H1 (cell line): ENCODE results near the gene IL9. TPM values are rescaled to one million over a fixed set of nuclear protein-coding genes. Genes with fewer than 3 reads are reported as not detected.

Source experiments
- CTCF ChIA-PET: fragments of 300-600 bp; sonication (Branson Sonifier 250); formaldehyde crosslinking; loops from one replicate; lab custom pipeline; 2021; ENCODE audit not compliant: partially characterized antibody; lab: Charles Lee
- POLR2A ChIA-PET: fragments of 300-600 bp; sonication (Branson Sonifier 250); formaldehyde crosslinking; loops from one replicate; lab custom pipeline; 2021; ENCODE audit warnings: inconsistent platforms; ENCODE audit not compliant: partially characterized antibody; lab: Charles Lee
- DNase-seq, 2 experiments: peaks; one replicate each; pipeline versions ENCODE4 v3.0.0 to v3.0.0-alpha.2; 2010 to 2022; ENCODE audit warnings: low spot score in 2 of 2, low read depth in 1 of 2, mixed read lengths in 1 of 2
- FAIRE-seq: peaks from 2 replicates; lab custom pipeline; 2011; peaks lifted over from hg19 to GRCh38; lab: Jason Lieb, UNC
- H2AFZ ChIP-seq: 2 replicates; pipeline ENCODE4 v1.8.1; 2012; ENCODE audit warnings: low read length, inconsistent platforms
- H2AK5ac ChIP-seq: 2 replicates; pipeline ENCODE4 v1.6.1; 2013; ENCODE audit warnings: low read depth, low read length
- H2BK120ac ChIP-seq: replicated peaks from 2 replicates; pipeline ENCODE3; 2013; ENCODE audit warnings: low read depth, low read length, inconsistent platforms
- H2BK12ac ChIP-seq: 2 replicates; pipeline ENCODE4 v1.6.1; 2013; ENCODE audit warnings: low read depth, low read length
- H2BK15ac ChIP-seq: 2 replicates; pipeline ENCODE4 v1.6.1; 2013; ENCODE audit warnings: low read length
- H2BK20ac ChIP-seq: 2 replicates; pipeline ENCODE4 v1.6.1; 2013; ENCODE audit warnings: low read length
- H2BK5ac ChIP-seq: 2 replicates; pipeline ENCODE4 v1.6.1; 2013; ENCODE audit warnings: low read depth, low read length
- H3K14ac ChIP-seq: 2 replicates; pipeline ENCODE4 v1.6.1; 2013; ENCODE audit warnings: inconsistent platforms; ENCODE audit not compliant: insufficient read length
- H3K18ac ChIP-seq: 2 replicates; pipeline ENCODE4 v1.6.1; 2013; ENCODE audit warnings: low read length; ENCODE audit errors: extremely low read depth
- H3K23ac ChIP-seq: 2 replicates; pipeline ENCODE4 v1.6.1; 2013; ENCODE audit warnings: inconsistent platforms; ENCODE audit not compliant: insufficient read length
- H3K23me2 ChIP-seq: 2 replicates; pipeline ENCODE4 v1.6.1; 2013; ENCODE audit warnings: low read depth, low read length
- H3K27ac ChIP-seq: 2 replicates; pipeline ENCODE4 v1.6.1; 2011; ENCODE audit warnings: low read depth, low read length, inconsistent platforms
- H3K27me3 ChIP-seq, 4 experiments: replicated peaks in 1 of 4; 1 replicate in 1 of 4; 2 replicates in 3 of 4; pipeline versions ENCODE4 v1.6.1 to v1.8.1; 2011 to 2013; ENCODE audit warnings: low read length in 3 of 4, mild to moderate bottlenecking in 3 of 4, inconsistent platforms in 2 of 4, mixed read lengths in 2 of 4, moderate library complexity in 1 of 4; ENCODE audit not compliant: control insufficient read depth in 3 of 4, insufficient read depth in 3 of 4; ENCODE audit errors: extremely low read depth in 1 of 4
- H3K36me3 ChIP-seq, 4 experiments: 2 replicates each; pipeline versions ENCODE4 v1.6.1 to v1.8.1; 2011 to 2013; ENCODE audit warnings: mild to moderate bottlenecking in 4 of 4, low read length in 3 of 4, moderate library complexity in 2 of 4, control low read depth in 1 of 4, inconsistent platforms in 1 of 4; ENCODE audit not compliant: insufficient read depth in 4 of 4, control insufficient read depth in 2 of 4
- H3K4ac ChIP-seq: replicated peaks from 2 replicates; pipeline ENCODE3; 2013; ENCODE audit warnings: low read length, low read depth, mixed read lengths, inconsistent platforms; ENCODE audit not compliant: insufficient read length
- H3K4me1 ChIP-seq, 4 experiments: replicated peaks in 1 of 4; 1 replicate in 1 of 4; 2 replicates in 3 of 4; pipeline versions ENCODE4 v1.6.1 to v1.8.1; 2011 to 2013; ENCODE audit warnings: low read length in 3 of 4, inconsistent platforms in 2 of 4, mixed read lengths in 1 of 4; ENCODE audit not compliant: insufficient read depth in 4 of 4, control insufficient read depth in 3 of 4
- H3K4me2 ChIP-seq, 2 experiments: 2 replicates each; pipeline versions ENCODE4 v1.6.1 to v1.8.1; 2011 to 2013; ENCODE audit warnings: low read depth in 2 of 2, low read length in 2 of 2, control low read depth in 1 of 2, inconsistent platforms in 1 of 2, mild to moderate bottlenecking in 1 of 2; ENCODE audit not compliant: insufficient read depth in 1 of 2
- H3K4me3 ChIP-seq, 4 experiments: fragments of 200-600, 300-600 bp in 1 of 4; sonication (generic), shearing (Covaris generic), sonication (Bioruptor Twin) in 1 of 4; 2 replicates each; pipeline versions ENCODE4 v1.5.1 to v1.8.1; 2011 to 2016; ENCODE audit warnings: low read length in 4 of 4, low read depth in 3 of 4, control low read depth in 2 of 4, inconsistent platforms in 2 of 4, mild to moderate bottlenecking in 2 of 4, mixed read lengths in 1 of 4, moderate library complexity in 1 of 4; ENCODE audit not compliant: insufficient read depth in 2 of 4; ENCODE audit errors: extremely low read depth in 1 of 4
- H3K56ac ChIP-seq: replicated peaks from 2 replicates; pipeline ENCODE3; 2013; ENCODE audit warnings: low read depth, mild to moderate bottlenecking, mixed read lengths, low read length, inconsistent platforms; ENCODE audit not compliant: insufficient read length
- H3K79me1 ChIP-seq: 2 replicates; pipeline ENCODE4 v1.6.1; 2013; ENCODE audit warnings: low read depth, low read length, control low read depth
- H3K79me2 ChIP-seq, 2 experiments: 2 replicates each; pipeline versions ENCODE4 v1.6.1 to v1.8.1; 2012 to 2013; ENCODE audit warnings: low read length in 2 of 2, mild to moderate bottlenecking in 2 of 2, inconsistent platforms in 1 of 2; ENCODE audit not compliant: insufficient read depth in 2 of 2, control insufficient read depth in 1 of 2
- H3K9ac ChIP-seq, 4 experiments: replicated peaks in 1 of 4; 1 replicate in 1 of 4; 2 replicates in 3 of 4; pipeline versions ENCODE4 v1.6.1 to v1.8.1; 2011 to 2013; ENCODE audit warnings: low read depth in 3 of 4, low read length in 3 of 4, control low read depth in 2 of 4, mild to moderate bottlenecking in 2 of 4, moderate library complexity in 2 of 4, inconsistent platforms in 1 of 4; ENCODE audit errors: extremely low read depth in 1 of 4
- H3K9me3 ChIP-seq, 2 experiments: 2 replicates each; pipeline versions ENCODE4 v1.6.1 to v1.8.1; 2012 to 2013; ENCODE audit warnings: mild to moderate bottlenecking in 2 of 2, moderate library complexity in 2 of 2, control low read depth in 1 of 2, inconsistent platforms in 1 of 2, low read depth in 1 of 2, low read length in 1 of 2, mixed read lengths in 1 of 2; ENCODE audit not compliant: insufficient read depth in 2 of 2
- H4K20me1 ChIP-seq, 2 experiments: replicated peaks in 1 of 2; 2 replicates each; pipeline versions ENCODE3 to v1.8.1; 2011 to 2013; ENCODE audit warnings: inconsistent platforms in 2 of 2, low read length in 2 of 2, mild to moderate bottlenecking in 1 of 2; ENCODE audit not compliant: insufficient read depth in 2 of 2, control insufficient read depth in 1 of 2
- H4K5ac ChIP-seq: 2 replicates; pipeline ENCODE4 v1.6.1; 2013; ENCODE audit warnings: low read length, low read depth, mixed read lengths, inconsistent platforms; ENCODE audit not compliant: insufficient read length
- H4K8ac ChIP-seq: 2 replicates; pipeline ENCODE4 v1.8.0; 2013; ENCODE audit warnings: mild to moderate bottlenecking, moderate library complexity, low read length, inconsistent platforms; ENCODE audit not compliant: insufficient read depth; ENCODE audit errors: extremely low read depth
- H4K91ac ChIP-seq: replicated peaks from 2 replicates; pipeline ENCODE3; 2013; ENCODE audit warnings: low read length, mixed read lengths, inconsistent platforms; ENCODE audit not compliant: insufficient read length
- PHF8 ChIP-seq: fragments of 200-600 bp; sonication (generic); conservative IDR thresholded peaks from 2 replicates; pipeline ENCODE4 v1.7.1; 2012; ENCODE audit warnings: low read depth, mild to moderate bottlenecking, inconsistent platforms, low read length, moderate library complexity
- WGBS, 2 experiments: shearing (Covaris generic) in 1 of 2; methylation state at CpG; one replicate each; pipeline versions ENCODE4 v1.1.6 to v1.1.7; 2013 to 2015; ENCODE audit warnings: low lambda C conversion rate in 2 of 2, mixed read lengths in 2 of 2, inconsistent platforms in 1 of 2, low coverage in 1 of 2, missing lambda C conversion rate in 1 of 2; ENCODE audit not compliant: insufficient replicate concordance in 2 of 2, insufficient coverage in 1 of 2, insufficient read length in 1 of 2; ENCODE audit errors: extremely low coverage in 1 of 2, missing lambda C conversion rate in 1 of 2; 5-methylcytosine and 5-hydroxymethylcytosine counted together
- polyA plus RNA-seq, 7 experiments: library from polyadenylated mRNA; depleted of rRNA in 3 of 7; stranded (reverse) in 5 of 7; unstranded in 2 of 7; fragments of >200 nt in 5 of 7; fragments of 200-250 nt in 2 of 7; gene quantifications; 1 replicate in 5 of 7; 2 replicates in 1 of 7; 4 replicates in 1 of 7; pipeline versions ENCODE4 v1.2.1 to v1.2.3, GENCODE V29; 2011 to 2013; ENCODE audit warnings: missing spikeins in 2 of 7, mixed read lengths in 2 of 7
- total RNA-seq: library from RNA; stranded (reverse); fragmentation: NEBNext Ultra II Directional; extraction: Animal tissue kit (Norgen Biotek cat#: 25700); gene quantifications from 2 replicates; pipeline ENCODE4 v1.2.1, GENCODE V29; 2021

IL9 gene
- total and polyA plus RNA-seq, 2 of the 8 experiments (the other 6 are each of a cell fraction or from before 2014, with no cell fraction given): not detected

DNA sequence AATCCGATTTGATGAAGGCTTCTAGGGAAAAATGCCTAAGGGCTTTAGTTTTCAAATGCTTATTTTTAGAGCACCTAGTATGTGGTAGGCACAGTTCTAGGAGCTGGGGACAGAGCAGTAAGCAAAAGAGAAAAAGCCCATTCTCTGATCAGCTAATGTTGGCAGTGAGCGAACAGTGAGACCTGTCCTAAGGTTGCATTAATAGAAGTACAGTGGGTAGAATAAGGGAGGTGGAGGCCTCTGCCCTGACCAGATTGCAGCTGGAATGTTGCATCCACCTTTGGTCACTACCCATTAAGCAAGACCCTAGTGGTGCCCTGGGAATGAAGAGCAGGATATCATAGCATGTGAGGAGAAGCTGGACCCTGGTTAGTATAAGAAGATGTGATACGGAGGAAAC lies 20.1 kb downstream of the IL9 start:
- no peak overlapping the region for H2AK5ac ChIP-seq
- no peak for FAIRE-seq

More for the DNA sequence above, 20.1 kb downstream of the IL9 start:
- 80% methylated on average over 3 of the region's 3 CpGs; no CpG with 5 or more reads in 1 of the 2 experiments for WGBS, 2 experiments
- H3K4me2 ChIP-seq: no peak overlapping the region
- no peaks in the 10 kb centered on the region; a peak in 1 of 7 replicates for H3K27me3 ChIP-seq
- ChIA-PET POLR2A (interaction anchor here (1.1 kb wide), 1 partner anchor 9 kb away, joined by 3 read pairs; no protein-coding TSS in a partner anchor), CTCF (interaction anchor here (1.4 to 3.6 kb wide), 6 partner anchors 10 to 322 kb away, joined by 3 to 18 read pairs (median 15); no protein-coding TSS in a partner anchor)
- no peaks in the 10 kb centered on the region for H4K20me1 ChIP-seq
- H2BK20ac ChIP-seq: no peak overlapping the region
- no peak overlapping the region for H4K91ac ChIP-seq
- H3K23me2 ChIP-seq: no peaks in the 10 kb centered on the region
- no peak overlapping the region for H3K56ac ChIP-seq
- no peaks in the 10 kb centered on the region for H3K79me1 ChIP-seq
- no peaks in the 10 kb centered on the region for H3K9me3 ChIP-seq
- no peak overlapping the region for H2BK5ac ChIP-seq
- no peaks in the 10 kb centered on the region for H3K79me2 ChIP-seq
- no peak overlapping the region for H2BK15ac ChIP-seq
- H2BK12ac ChIP-seq: no peak overlapping the region
- H2AFZ ChIP-seq: no peak overlapping the region
- no peak for TF ChIP-seq PHF8
- H3K27ac ChIP-seq: no peak overlapping the region
- H3K23ac ChIP-seq: no peak overlapping the region
- DNase-seq: no peak
- H2BK120ac ChIP-seq: no peak overlapping the region
- no peak overlapping the region for H3K9ac ChIP-seq
- H3K36me3 ChIP-seq: no peaks in the 10 kb centered on the region
- no peak overlapping the region for H3K14ac ChIP-seq
- H3K18ac ChIP-seq: no peak overlapping the region
- H3K4me1 ChIP-seq: peaks cover 0 to 3% (median under 1%) of the 10 kb centered on the region in 4 experiments; a peak in 5 of 7 replicates
- no peak overlapping the region for H4K8ac ChIP-seq
- H4K5ac ChIP-seq: no peak overlapping the region
- H3K4ac ChIP-seq: no peak overlapping the region
- no peak overlapping the region for H3K4me3 ChIP-seq
